HepG2 (cell line): ENCODE results near the gene PFKFB2. TPM values are rescaled to one million over a fixed set of nuclear protein-coding genes. Genes with fewer than 3 reads are reported as not detected.

Source experiments
- ATF1 ChIP-seq: IDR thresholded peaks from 2 replicates; pipeline ENCODE4 v1.6.1; 2016; ENCODE audit warnings: mild to moderate bottlenecking, control low read depth
- CREM ChIP-seq, 2 experiments: sonication (generic) in 1 of 2; formaldehyde crosslinking in 1 of 2; IDR thresholded peaks; 2 replicates each; pipeline versions ENCODE4 v1.4.0 to v1.6.1; 2016 to 2020; ENCODE audit warnings: antibody characterized with exemption in 1 of 2, mild to moderate bottlenecking in 1 of 2, missing genetic modification reagents in 1 of 2
- DMAP1 ChIP-seq: IDR thresholded peaks from 2 replicates; pipeline ENCODE4 v1.6.1; 2016
- FOXA1 ChIP-seq, 2 experiments: fragments of 450-650 bp in 1 of 2; sonication (generic) in 1 of 2; formaldehyde crosslinking in 1 of 2; IDR thresholded peaks; 2 replicates each; pipeline versions ENCODE4 v1.4.0 to v1.6.1; 2016 to 2020; ENCODE audit warnings: missing genetic modification reagents in 1 of 2
- FOXA3 ChIP-seq: IDR thresholded peaks from 2 replicates; pipeline ENCODE4 v1.6.1; 2016; ENCODE audit warnings: missing genetic modification reagents, missing compliant biosample characterization
- FOXM1 ChIP-seq: sonication (generic); formaldehyde crosslinking; IDR thresholded peaks from 2 replicates; pipeline ENCODE4 v1.5.0; 2020; ENCODE audit warnings: missing genetic modification reagents
- HMGXB4 ChIP-seq, 2 experiments: sonication (generic) in 1 of 2; formaldehyde crosslinking in 1 of 2; IDR thresholded peaks; 2 replicates each; pipeline versions ENCODE4 v1.4.0 to v1.6.1; 2018 to 2020; ENCODE audit warnings: missing genetic modification reagents in 2 of 2, borderline replicate concordance in 1 of 2, low read depth in 1 of 2, mild to moderate bottlenecking in 1 of 2, missing biosample characterization in 1 of 2
- KLF16 ChIP-seq, 2 experiments: sonication (generic) in 1 of 2; formaldehyde crosslinking in 1 of 2; IDR thresholded peaks; 2 replicates each; pipeline versions ENCODE4 v1.6.1 to v1.8.0; 2016 to 2023; ENCODE audit warnings: missing genetic modification reagents in 2 of 2, missing compliant biosample characterization in 1 of 2
- MXI1 ChIP-seq: IDR thresholded peaks from 3 replicates; pipeline ENCODE4 v1.6.1; 2012; ENCODE audit warnings: low read depth, low read length, inconsistent platforms, borderline replicate concordance
- PAXIP1 ChIP-seq: sonication (generic); formaldehyde crosslinking; conservative IDR thresholded peaks from 2 replicates; pipeline ENCODE4 v1.4.0; 2020; ENCODE audit warnings: mild to moderate bottlenecking, missing genetic modification reagents, moderate library complexity
- RARA ChIP-seq: IDR thresholded peaks from 2 replicates; pipeline ENCODE4 v1.6.1; 2016; ENCODE audit warnings: missing genetic modification reagents, missing compliant biosample characterization
- RFXAP ChIP-seq: sonication (generic); formaldehyde crosslinking; IDR thresholded peaks from 2 replicates; pipeline ENCODE4 v1.4.0; 2020; ENCODE audit warnings: missing genetic modification reagents, borderline replicate concordance
- STAG1 ChIP-seq: sonication (generic); formaldehyde crosslinking; IDR thresholded peaks from 2 replicates; pipeline ENCODE4 v1.4.0; 2020; ENCODE audit warnings: missing genetic modification reagents
- TGIF2 ChIP-seq: IDR thresholded peaks from 2 replicates; pipeline ENCODE4 v1.6.1; 2016; ENCODE audit warnings: control low read depth, missing compliant biosample characterization
- TRIM24 ChIP-seq: sonication (generic); formaldehyde crosslinking; IDR thresholded peaks from 2 replicates; pipeline ENCODE4 v1.8.0; 2022; ENCODE audit warnings: mild to moderate bottlenecking, missing genetic modification reagents
- XBP1 ChIP-seq: sonication (generic); formaldehyde crosslinking; IDR thresholded peaks from 2 replicates; pipeline ENCODE4 v1.5.0; 2020; ENCODE audit warnings: missing genetic modification reagents
- ZGPAT ChIP-seq: IDR thresholded peaks from 2 replicates; pipeline ENCODE4 v1.6.1; 2016; ENCODE audit warnings: mild to moderate bottlenecking
- ZNF18 ChIP-seq: sonication (generic); formaldehyde crosslinking; IDR thresholded peaks from 2 replicates; pipeline ENCODE4 v1.8.0; 2022; ENCODE audit warnings: mild to moderate bottlenecking, missing genetic modification reagents; ENCODE audit not compliant: insufficient replicate concordance
- ZNF282 ChIP-seq: fragments of 450-650 bp; IDR thresholded peaks from 2 replicates; pipeline ENCODE4 v1.6.1; 2018; ENCODE audit not compliant: partially characterized antibody
- ZNF749 ChIP-seq: sonication (generic); formaldehyde crosslinking; IDR thresholded peaks from 2 replicates; pipeline ENCODE4 v1.8.0; 2022; ENCODE audit warnings: mild to moderate bottlenecking, missing genetic modification reagents, moderate library complexity, borderline replicate concordance
- ZNF784 ChIP-seq: sonication (generic); formaldehyde crosslinking; IDR thresholded peaks from 2 replicates; pipeline ENCODE4 v1.5.1; 2020; ENCODE audit warnings: missing genetic modification reagents, mild to moderate bottlenecking, borderline replicate concordance
- polyA plus RNA-seq, 8 experiments: library from polyadenylated mRNA; depleted of rRNA in 3 of 8; stranded (reverse) in 7 of 8; unstranded in 1 of 8; fragments of >200 nt; fragmentation: Illumina TruSeq in 4 of 8; extraction: Trizol in 4 of 8; gene quantifications; 2 replicates each; pipeline versions ENCODE4 v1.2.1 to v1.2.3, GENCODE V29; 2011 to 2016; ENCODE audit warnings: low read depth in 4 of 8, missing spikeins in 1 of 8, mixed read lengths in 1 of 8; ENCODE audit not compliant: insufficient read depth in 1 of 8
- total RNA-seq, 5 experiments: library from RNA; depleted of rRNA; stranded (reverse); fragments of >200 nt; fragmentation: Illumina TruSeq; extraction: Trizol; gene quantifications; 2 replicates each; pipeline ENCODE4 v1.2.3, GENCODE V29; 2016; ENCODE audit warnings: low read depth in 1 of 5

PFKFB2 gene
- total and polyA plus RNA-seq, 2 of the 13 experiments (the other 11 are each of a cell fraction or from before 2014, with no cell fraction given): 4.6 to 10.6 TPM

GRCh38 chr1:207128336-207128921, 75.4 kb downstream of the PFKFB2 start (continued):
- TF ChIP-seq HMGXB4 (CRISPR knock-in tag; IDR thresholded peaks at IDR 0.05; ENCODE audit: borderline replicate concordance in 1 of 2, low read depth in 1 of 2): no peak
- no peak for TF ChIP-seq ZNF282
- TF ChIP-seq ZNF784 (CRISPR knock-in tag): no peak
- TF ChIP-seq MXI1: 0 out of 3 replicates have a peak, but pooled peaks have one; percentile 14
- TF ChIP-seq CREM (IDR thresholded peaks at IDR 0.05): peak; percentile 28; the same call in 1 of the 2 replicates
- no peak for TF ChIP-seq CREM (CRISPR knock-in tag; IDR thresholded peaks at IDR 0.05)
- no peak; the same call in 1 of the 2 replicates for TF ChIP-seq FOXA1 (IDR thresholded peaks at IDR 0.05)
- no peak for TF ChIP-seq FOXA1 (CRISPR knock-in tag; IDR thresholded peaks at IDR 0.05)
- no peak for TF ChIP-seq STAG1 (CRISPR knock-in tag)
- peak; percentile 41 for TF ChIP-seq PAXIP1
- no peak for TF ChIP-seq ZNF749
- no peak for TF ChIP-seq XBP1 (CRISPR knock-in tag)
- peak; percentile 53 for TF ChIP-seq RARA
- no peak for TF ChIP-seq DMAP1 (CRISPR knock-in tag)
- TF ChIP-seq TGIF2 (CRISPR knock-in tag): no peak
- TF ChIP-seq RFXAP (CRISPR knock-in tag): no peak
- no peak for TF ChIP-seq ZNF18 (CRISPR knock-in tag)
- no peak for TF ChIP-seq FOXM1 (CRISPR knock-in tag)
- TF ChIP-seq KLF16 (CRISPR knock-in tag; IDR thresholded peaks at IDR 0.05): no peak
- TF ChIP-seq ZGPAT (CRISPR knock-in tag): no peak
- TF ChIP-seq TRIM24: peak; percentile 71; the same call in 1 of the 2 replicates
- peak; percentile 69 for TF ChIP-seq FOXA3
- TF ChIP-seq ATF1: no peak
